Hepatocyte (in vitro differentiated cells): ENCODE data around the gene NRTN. TPM values are rescaled to one million over a fixed set of nuclear protein-coding genes. Genes with fewer than 3 reads are reported as not detected.
"Not testable (repeated sequence)": the region's sequence is repeated elsewhere in the genome, so short reads cannot be mapped to it uniquely, and the experiment has no call there.

ENCODE experiments used
- DNase-seq: peaks from one replicate; pipeline ENCODE4 v3.0.0-alpha.2; 2016; ENCODE audit warnings: low spot score
- H2AFZ ChIP-seq: fragments of 200-600 bp; sonication (generic); 2 replicates; pipeline ENCODE4 v1.6.0; 2016; ENCODE audit warnings: antibody characterized with exemption, mild to moderate bottlenecking
- H3K27ac ChIP-seq: fragments of 200-600 bp; sonication (generic); 2 replicates; pipeline ENCODE4 v1.5.1; 2016; ENCODE audit warnings: mild to moderate bottlenecking
- H3K27me3 ChIP-seq: fragments of 200-600 bp; sonication (generic); 2 replicates; pipeline ENCODE4 v1.6.1; 2016
- H3K36me3 ChIP-seq: fragments of 200-600 bp; sonication (generic); replicated peaks from 2 replicates; pipeline ENCODE4 v1.5.1; 2016; ENCODE audit warnings: low read depth; ENCODE audit not compliant: insufficient read depth
- H3K4me1 ChIP-seq: fragments of 200-600 bp; sonication (generic); 2 replicates; pipeline ENCODE4 v1.5.1; 2016; ENCODE audit warnings: mild to moderate bottlenecking, moderate library complexity; ENCODE audit not compliant: insufficient read depth
- H3K4me2 ChIP-seq: fragments of 200-600 bp; sonication (generic); 2 replicates; pipeline ENCODE4 v1.6.0; 2016
- H3K4me3 ChIP-seq: fragments of 200-600 bp; sonication (generic); 2 replicates; pipeline ENCODE4 v1.5.1; 2016; ENCODE audit warnings: mild to moderate bottlenecking
- H3K79me2 ChIP-seq: fragments of 200-600 bp; sonication (generic); 2 replicates; pipeline ENCODE4 v1.6.0; 2017; ENCODE audit warnings: mild to moderate bottlenecking
- H3K9me2 ChIP-seq: fragments of 200-600 bp; sonication (generic); replicated peaks from 2 replicates; pipeline ENCODE4 v1.6.0; 2017; ENCODE audit warnings: mild to moderate bottlenecking; ENCODE audit not compliant: insufficient read depth
- H3K9me3 ChIP-seq: fragments of 200-600 bp; sonication (generic); 2 replicates; pipeline ENCODE4 v1.5.1; 2016; ENCODE audit warnings: low read depth, mild to moderate bottlenecking
- H4K20me1 ChIP-seq: fragments of 200-600 bp; sonication (generic); 2 replicates; pipeline ENCODE4 v1.6.0; 2016; ENCODE audit warnings: mild to moderate bottlenecking; ENCODE audit not compliant: insufficient read depth, poor library complexity, severe bottlenecking
- EZH2 ChIP-seq: fragments of 200-600 bp; sonication (generic); IDR thresholded peaks from 2 replicates; pipeline ENCODE4 v1.6.1; 2016; ENCODE audit warnings: antibody characterized with exemption, mild to moderate bottlenecking, borderline replicate concordance
- EZH2phosphoT487 ChIP-seq: fragments of 200-600 bp; sonication (generic); IDR thresholded peaks from one replicate; pipeline ENCODE4 v1.6.1; 2018; ENCODE audit warnings: antibody characterized with exemption, mild to moderate bottlenecking, low read depth, moderate library complexity; ENCODE audit not compliant: unreplicated experiment, severe bottlenecking
- WGBS: methylation state at CpG from one replicate; pipeline ENCODE4 v1.1.6; 2016; ENCODE audit warnings: low lambda C conversion rate; ENCODE audit errors: missing lambda C conversion rate; 5-methylcytosine and 5-hydroxymethylcytosine counted together
- polyA plus RNA-seq: library from polyadenylated mRNA; unstranded; fragments of >200 nt; fragmentation: Nextera tagmentation; extraction: Ambion mirVana; gene quantifications from 2 replicates; pipeline ENCODE4 v1.2.1, GENCODE V29; 2016
- total RNA-seq: library from RNA; depleted of rRNA; stranded (reverse); fragments of >200 nt; gene quantifications from 2 replicates; pipeline ENCODE4 v1.2.3, GENCODE V29; 2014
- TF ChIP-seq, protein P1 (sequence below): fragments of 200-600 bp; sonication (generic); IDR thresholded peaks from 2 replicates; pipeline ENCODE4 v1.5.1; 2016; ENCODE audit warnings: antibody characterized with exemption, mild to moderate bottlenecking; ENCODE audit not compliant: poor library complexity

The NRTN gene
- total and polyA plus RNA-seq, 2 experiments from 2014 or later: 2.7 to 31.1 TPM

GRCh38 chr19:5838353-5839064 is 33.6 kb downstream of the NRTN start:
- Histone ChIP-seq H3K36me3 (no peaks in the 10 kb centered on the region), H3K4me3 (no peak overlapping the region), H3K9me3 (no peaks in the 10 kb centered on the region), H3K4me2 (no peak overlapping the region), H3K79me2 (no peaks in the 10 kb centered on the region), H3K4me1 (no peaks in the 10 kb centered on the region), H3K27me3 (no peaks in the 10 kb centered on the region), H4K20me1 (no peaks in the 10 kb centered on the region), H3K9me2 (no peaks in the 10 kb centered on the region), H2AFZ (no peak overlapping the region), H3K27ac (no peak overlapping the region)
- no peak for TF ChIP-seq EZH2phosphoT487
- TF ChIP-seq EZH2: no peak
- no peak for DNase-seq
- WGBS: 88% methylated on average over 20 of the region's 20 CpGs

DNA sequence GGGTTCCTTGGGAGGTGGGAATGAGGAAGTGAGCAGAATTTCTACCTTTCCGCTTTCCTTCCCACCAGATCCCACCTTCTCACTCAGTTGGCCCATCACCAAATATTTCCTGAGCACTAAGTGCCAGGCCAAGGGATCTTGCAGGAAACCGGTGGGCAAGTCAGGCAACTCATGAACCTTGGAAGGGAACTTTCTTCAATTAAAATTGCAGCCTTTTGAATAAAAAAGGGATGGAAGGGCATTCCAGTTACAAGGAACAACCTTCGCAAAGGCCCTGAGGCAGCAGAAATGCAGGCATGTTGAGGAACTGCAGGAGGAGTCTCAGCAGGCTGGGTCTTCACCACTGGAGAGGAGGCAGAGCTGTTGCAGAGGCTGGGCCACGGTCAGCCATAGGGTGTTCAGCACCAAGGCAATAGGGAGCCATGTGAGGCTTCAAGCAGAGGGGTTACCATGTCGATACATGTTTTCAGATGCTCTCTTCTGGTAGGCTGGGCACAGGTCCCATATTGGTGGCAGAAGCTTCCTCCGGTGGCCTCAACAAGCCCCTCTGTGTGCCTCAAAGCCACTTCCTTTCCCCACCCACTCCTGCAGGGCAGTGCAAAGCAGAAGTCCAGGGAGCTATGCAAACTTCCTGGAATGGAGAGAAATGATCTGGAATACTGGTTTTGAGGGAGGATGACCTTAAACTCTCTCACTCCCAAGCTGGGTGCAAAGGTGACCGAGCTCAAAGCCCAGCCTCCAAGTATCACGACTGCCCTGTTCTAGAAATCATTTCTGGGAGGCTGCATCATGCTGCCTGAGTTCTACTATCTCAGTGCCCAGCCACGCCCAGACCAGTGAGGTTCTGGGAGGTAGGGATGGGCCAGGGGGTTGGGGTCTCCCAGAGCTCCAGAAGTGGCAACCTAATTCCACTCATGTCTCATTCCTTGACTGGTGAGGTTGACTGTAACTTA is 34.5 kb downstream of the NRTN start, which contains the start of gene FUT6:
Gene FUT6 (minus strand): TSS at position 638 of the 953 bp plus-strand sequence. CDS start 7,135 bp downstream, outside the sequence.
- Histone ChIP-seq H3K4me3 (no peak within 1 kb of the TSS), H3K27me3 (no peaks in the 10 kb centered on the region), H3K9me2 (no peaks in the 10 kb centered on the region), H4K20me1 (no peaks in the 10 kb centered on the region), H3K27ac (no peak within 1 kb of the TSS), H3K79me2 (no peaks in the 10 kb centered on the region), H3K36me3 (no peaks in the 10 kb centered on the region), H3K9me3 (no peaks in the 10 kb centered on the region), H2AFZ (no peak within 1 kb of the TSS), H3K4me1 (no peaks in the 10 kb centered on the region), H3K4me2 (no peak within 1 kb of the TSS)
- 91% methylated on average over 9 of the region's 9 CpGs for WGBS
- TF ChIP-seq EZH2 (no peak), EZH2phosphoT487 (no peak)
- TF ChIP-seq, protein P1, sequence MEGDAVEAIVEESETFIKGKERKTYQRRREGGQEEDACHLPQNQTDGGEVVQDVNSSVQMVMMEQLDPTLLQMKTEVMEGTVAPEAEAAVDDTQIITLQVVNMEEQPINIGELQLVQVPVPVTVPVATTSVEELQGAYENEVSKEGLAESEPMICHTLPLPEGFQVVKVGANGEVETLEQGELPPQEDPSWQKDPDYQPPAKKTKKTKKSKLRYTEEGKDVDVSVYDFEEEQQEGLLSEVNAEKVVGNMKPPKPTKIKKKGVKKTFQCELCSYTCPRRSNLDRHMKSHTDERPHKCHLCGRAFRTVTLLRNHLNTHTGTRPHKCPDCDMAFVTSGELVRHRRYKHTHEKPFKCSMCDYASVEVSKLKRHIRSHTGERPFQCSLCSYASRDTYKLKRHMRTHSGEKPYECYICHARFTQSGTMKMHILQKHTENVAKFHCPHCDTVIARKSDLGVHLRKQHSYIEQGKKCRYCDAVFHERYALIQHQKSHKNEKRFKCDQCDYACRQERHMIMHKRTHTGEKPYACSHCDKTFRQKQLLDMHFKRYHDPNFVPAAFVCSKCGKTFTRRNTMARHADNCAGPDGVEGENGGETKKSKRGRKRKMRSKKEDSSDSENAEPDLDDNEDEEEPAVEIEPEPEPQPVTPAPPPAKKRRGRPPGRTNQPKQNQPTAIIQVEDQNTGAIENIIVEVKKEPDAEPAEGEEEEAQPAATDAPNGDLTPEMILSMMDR: no peak
- no peak for DNase-seq

- not testable (repeated sequence) for H3K79me2 ChIP-seq, H3K4me2 ChIP-seq, H3K9me3 ChIP-seq, H3K27ac ChIP-seq, H3K4me3 ChIP-seq, H3K4me1 ChIP-seq, H3K36me3 ChIP-seq, H4K20me1 ChIP-seq, DNase-seq, H3K9me2 ChIP-seq, H3K27me3 ChIP-seq, H2AFZ ChIP-seq
- 91% methylated on average over 5 of the region's 6 CpGs for WGBS
Measured at GRCh38 chr19:5841735-5842111, 36.9 kb downstream of the NRTN start.

DNA sequence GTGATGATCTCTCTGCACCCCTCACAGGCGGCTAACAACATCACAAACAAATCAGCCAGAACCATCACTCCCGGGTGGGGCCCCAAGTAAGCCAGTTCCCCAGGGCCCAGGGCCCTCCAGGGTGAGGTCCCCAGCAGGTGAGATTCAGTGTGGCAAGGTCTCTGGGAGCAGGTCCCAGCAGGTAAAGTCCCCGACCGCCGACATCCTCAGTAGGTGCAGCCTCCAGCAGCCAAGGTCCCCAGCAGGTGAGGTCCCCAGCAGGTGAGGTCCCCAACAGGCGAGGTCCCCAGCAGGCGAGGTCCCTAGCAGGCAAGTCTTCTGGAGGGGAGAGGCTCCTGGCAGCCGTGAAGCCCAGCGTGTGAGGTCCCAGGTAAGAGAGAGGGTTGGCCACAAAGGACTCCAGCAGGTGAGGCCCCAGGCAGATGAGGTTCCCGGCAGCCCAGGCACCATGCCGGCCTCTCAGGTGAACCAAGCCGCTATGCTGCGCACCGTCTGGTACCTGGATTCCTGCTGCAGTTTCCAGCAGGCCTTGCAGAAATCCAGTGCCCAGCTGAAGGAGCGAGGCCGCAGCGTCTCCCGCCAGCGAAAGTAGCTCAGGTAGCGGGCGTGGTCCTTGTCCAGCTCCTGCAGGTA is 38.5 kb downstream of the NRTN start:
- H3K27me3 ChIP-seq: no peaks in the 10 kb centered on the region
- no peaks in the 10 kb centered on the region for H3K36me3 ChIP-seq
- no peak overlapping the region for H3K4me2 ChIP-seq
- no peak for DNase-seq
- 94% methylated on average over 20 of the region's 21 CpGs for WGBS
- H4K20me1 ChIP-seq: no peaks in the 10 kb centered on the region
- no peak overlapping the region for H3K4me3 ChIP-seq
- H3K27ac ChIP-seq: no peak overlapping the region
- no peaks in the 10 kb centered on the region for H3K4me1 ChIP-seq
- TF ChIP-seq EZH2 (no peak), EZH2phosphoT487 (no peak)
- TF ChIP-seq, protein P1: no peak
- H3K9me3 ChIP-seq: no peaks in the 10 kb centered on the region
- no peak overlapping the region for H2AFZ ChIP-seq
- H3K79me2 ChIP-seq: no peaks in the 10 kb centered on the region
- no peaks in the 10 kb centered on the region for H3K9me2 ChIP-seq
